HepG2 (cell line): ENCODE data around the gene PJA2. TPM values are rescaled to one million over a fixed set of nuclear protein-coding genes. Genes with fewer than 3 reads are reported as not detected.

Experiments
- ARID2 ChIP-seq: sonication (generic); formaldehyde crosslinking; IDR thresholded peaks from 2 replicates; pipeline ENCODE4 v1.8.1; 2022; ENCODE audit warnings: mild to moderate bottlenecking, missing genetic modification reagents, borderline replicate concordance
- EHMT2 ChIP-seq: fragments of 200-600 bp; sonication (generic); IDR thresholded peaks from 2 replicates; pipeline ENCODE4 v1.7.0; 2017; ENCODE audit warnings: antibody characterized with exemption, low read depth, low read length, borderline replicate concordance
- MLLT10 ChIP-seq: sonication (generic); formaldehyde crosslinking; IDR thresholded peaks from 2 replicates; pipeline ENCODE4 v1.4.0; 2020; ENCODE audit warnings: missing genetic modification reagents
- SATB2 ChIP-seq: sonication (generic); formaldehyde crosslinking; IDR thresholded peaks from 2 replicates; pipeline ENCODE4 v1.5.0; 2020; ENCODE audit warnings: missing genetic modification reagents
- SCMH1 ChIP-seq: sonication (generic); formaldehyde crosslinking; IDR thresholded peaks from 2 replicates; pipeline ENCODE4 v1.9.0; 2021; ENCODE audit warnings: missing genetic modification reagents, mild to moderate bottlenecking, borderline replicate concordance
- SMAD9 ChIP-seq: sonication (generic); formaldehyde crosslinking; IDR thresholded peaks from 2 replicates; pipeline ENCODE4 v1.5.1; 2020; ENCODE audit warnings: mild to moderate bottlenecking, missing genetic modification reagents
- SRY ChIP-seq: sonication (generic); formaldehyde crosslinking; IDR thresholded peaks from 2 replicates; pipeline ENCODE4 v1.8.0; 2022; ENCODE audit warnings: mild to moderate bottlenecking, missing genetic modification reagents
- TOPORS ChIP-seq: sonication (generic); formaldehyde crosslinking; IDR thresholded peaks from 2 replicates; pipeline ENCODE4 v1.8.0; 2023; ENCODE audit warnings: mild to moderate bottlenecking, missing genetic modification reagents
- ZMYM4 ChIP-seq: sonication (generic); formaldehyde crosslinking; IDR thresholded peaks from 2 replicates; pipeline ENCODE4 v1.8.1; 2023; ENCODE audit warnings: mild to moderate bottlenecking, missing genetic modification reagents
- ZNF230 ChIP-seq: sonication (generic); formaldehyde crosslinking; IDR thresholded peaks from 2 replicates; pipeline ENCODE4 v1.4.0; 2020; ENCODE audit warnings: mild to moderate bottlenecking, missing genetic modification reagents
- ZNF496 ChIP-seq: sonication (generic); formaldehyde crosslinking; IDR thresholded peaks from 2 replicates; pipeline ENCODE4 v1.8.1; 2023; ENCODE audit warnings: mild to moderate bottlenecking, moderate library complexity, missing genetic modification reagents; ENCODE audit not compliant: insufficient replicate concordance
- polyA plus RNA-seq, 8 experiments: library from polyadenylated mRNA; depleted of rRNA in 3 of 8; stranded (reverse) in 7 of 8; unstranded in 1 of 8; fragments of >200 nt; fragmentation: Illumina TruSeq in 4 of 8; extraction: Trizol in 4 of 8; gene quantifications; 2 replicates each; pipeline versions ENCODE4 v1.2.1 to v1.2.3, GENCODE V29; 2011 to 2016; ENCODE audit warnings: low read depth in 4 of 8, missing spikeins in 1 of 8, mixed read lengths in 1 of 8; ENCODE audit not compliant: insufficient read depth in 1 of 8
- total RNA-seq, 5 experiments: library from RNA; depleted of rRNA; stranded (reverse); fragments of >200 nt; fragmentation: Illumina TruSeq; extraction: Trizol; gene quantifications; 2 replicates each; pipeline ENCODE4 v1.2.3, GENCODE V29; 2016; ENCODE audit warnings: low read depth in 1 of 5
- TF ChIP-seq, protein P1 (sequence below): sonication (generic); formaldehyde crosslinking; IDR thresholded peaks from 2 replicates; pipeline ENCODE4 v1.4.0; 2020; ENCODE audit warnings: missing genetic modification reagents
- TF ChIP-seq, protein P2 (sequence below): sonication (generic); formaldehyde crosslinking; IDR thresholded peaks from 2 replicates; pipeline ENCODE4 v1.4.0; 2020; ENCODE audit warnings: mild to moderate bottlenecking, missing genetic modification reagents
- TF ChIP-seq, protein P3 (sequence below): sonication (generic); formaldehyde crosslinking; IDR thresholded peaks from 2 replicates; pipeline ENCODE4 v1.4.0; 2020; ENCODE audit warnings: mild to moderate bottlenecking, missing genetic modification reagents
- TF ChIP-seq, protein P4 (sequence below): sonication (generic); formaldehyde crosslinking; IDR thresholded peaks from 2 replicates; pipeline ENCODE4 v1.5.0; 2020; ENCODE audit warnings: mild to moderate bottlenecking, missing genetic modification reagents
- TF ChIP-seq, protein P5 (sequence below): IDR thresholded peaks from 2 replicates; pipeline ENCODE4 v1.6.1; 2016; ENCODE audit warnings: low read depth

The PJA2 gene
- total and polyA plus RNA-seq, 2 of the 13 experiments (the other 11 are each of a cell fraction or from before 2014, with no cell fraction given): 39.4 to 41.4 TPM

DNA sequence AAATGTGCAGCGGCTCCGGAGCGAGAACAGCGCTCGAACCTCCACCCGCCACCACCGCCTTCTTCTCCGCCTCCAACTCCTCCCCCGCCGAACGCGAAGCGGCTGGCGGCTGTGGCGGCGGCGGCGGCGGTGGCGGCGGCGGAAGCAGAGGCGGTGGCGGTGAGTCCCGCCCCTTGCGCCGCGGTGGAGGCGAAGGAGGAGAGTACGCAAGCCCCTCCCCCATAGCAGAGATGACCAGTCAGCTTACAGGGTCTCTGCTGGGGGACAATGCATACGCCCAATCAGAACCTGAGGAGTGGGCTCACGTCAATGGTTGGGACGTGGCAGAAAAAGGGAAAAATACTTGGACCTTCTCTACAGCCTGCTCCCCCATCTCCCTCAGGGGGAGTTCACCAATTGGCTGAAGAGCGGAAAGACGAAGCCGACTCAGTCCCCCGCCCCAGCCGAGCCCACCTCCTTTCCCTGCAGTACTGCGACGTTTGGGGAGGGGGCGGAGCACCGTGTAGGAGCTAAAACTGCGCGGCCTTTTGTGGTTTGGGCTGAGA is at the start of gene PJA2 (continued):
- TF ChIP-seq, protein P1, sequence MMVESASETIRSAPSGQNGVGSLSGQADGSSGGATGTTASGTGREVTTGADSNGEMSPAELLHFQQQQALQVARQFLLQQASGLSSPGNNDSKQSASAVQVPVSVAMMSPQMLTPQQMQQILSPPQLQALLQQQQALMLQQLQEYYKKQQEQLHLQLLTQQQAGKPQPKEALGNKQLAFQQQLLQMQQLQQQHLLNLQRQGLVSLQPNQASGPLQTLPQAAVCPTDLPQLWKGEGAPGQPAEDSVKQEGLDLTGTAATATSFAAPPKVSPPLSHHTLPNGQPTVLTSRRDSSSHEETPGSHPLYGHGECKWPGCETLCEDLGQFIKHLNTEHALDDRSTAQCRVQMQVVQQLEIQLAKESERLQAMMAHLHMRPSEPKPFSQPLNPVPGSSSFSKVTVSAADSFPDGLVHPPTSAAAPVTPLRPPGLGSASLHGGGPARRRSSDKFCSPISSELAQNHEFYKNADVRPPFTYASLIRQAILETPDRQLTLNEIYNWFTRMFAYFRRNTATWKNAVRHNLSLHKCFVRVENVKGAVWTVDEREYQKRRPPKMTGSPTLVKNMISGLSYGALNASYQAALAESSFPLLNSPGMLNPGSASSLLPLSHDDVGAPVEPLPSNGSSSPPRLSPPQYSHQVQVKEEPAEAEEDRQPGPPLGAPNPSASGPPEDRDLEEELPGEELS (CRISPR knock-in tag): no peak
- no peak for TF ChIP-seq ARID2
- TF ChIP-seq ZNF496: no peak
- TF ChIP-seq, protein P2, sequence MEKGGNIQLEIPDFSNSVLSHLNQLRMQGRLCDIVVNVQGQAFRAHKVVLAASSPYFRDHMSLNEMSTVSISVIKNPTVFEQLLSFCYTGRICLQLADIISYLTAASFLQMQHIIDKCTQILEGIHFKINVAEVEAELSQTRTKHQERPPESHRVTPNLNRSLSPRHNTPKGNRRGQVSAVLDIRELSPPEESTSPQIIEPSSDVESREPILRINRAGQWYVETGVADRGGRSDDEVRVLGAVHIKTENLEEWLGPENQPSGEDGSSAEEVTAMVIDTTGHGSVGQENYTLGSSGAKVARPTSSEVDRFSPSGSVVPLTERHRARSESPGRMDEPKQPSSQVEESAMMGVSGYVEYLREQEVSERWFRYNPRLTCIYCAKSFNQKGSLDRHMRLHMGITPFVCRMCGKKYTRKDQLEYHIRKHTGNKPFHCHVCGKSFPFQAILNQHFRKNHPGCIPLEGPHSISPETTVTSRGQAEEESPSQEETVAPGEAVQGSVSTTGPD (CRISPR knock-in tag): no peak
- TF ChIP-seq SCMH1 (CRISPR knock-in tag): no peak
- TF ChIP-seq SMAD9 (CRISPR knock-in tag): no peak
- TF ChIP-seq SATB2 (CRISPR knock-in tag): no peak
- TF ChIP-seq MLLT10 (CRISPR knock-in tag): no peak
- TF ChIP-seq, protein P3, sequence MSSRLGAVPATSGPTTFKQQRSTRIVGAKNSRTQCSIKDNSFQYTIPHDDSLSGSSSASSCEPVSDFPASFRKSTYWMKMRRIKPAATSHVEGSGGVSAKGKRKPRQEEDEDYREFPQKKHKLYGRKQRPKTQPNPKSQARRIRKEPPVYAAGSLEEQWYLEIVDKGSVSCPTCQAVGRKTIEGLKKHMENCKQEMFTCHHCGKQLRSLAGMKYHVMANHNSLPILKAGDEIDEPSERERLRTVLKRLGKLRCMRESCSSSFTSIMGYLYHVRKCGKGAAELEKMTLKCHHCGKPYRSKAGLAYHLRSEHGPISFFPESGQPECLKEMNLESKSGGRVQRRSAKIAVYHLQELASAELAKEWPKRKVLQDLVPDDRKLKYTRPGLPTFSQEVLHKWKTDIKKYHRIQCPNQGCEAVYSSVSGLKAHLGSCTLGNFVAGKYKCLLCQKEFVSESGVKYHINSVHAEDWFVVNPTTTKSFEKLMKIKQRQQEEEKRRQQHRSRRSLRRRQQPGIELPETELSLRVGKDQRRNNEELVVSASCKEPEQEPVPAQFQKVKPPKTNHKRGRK (CRISPR knock-in tag): no peak
- TF ChIP-seq TOPORS (CRISPR knock-in tag): no peak
- no peak for TF ChIP-seq SRY (CRISPR knock-in tag)
- TF ChIP-seq, protein P4, sequence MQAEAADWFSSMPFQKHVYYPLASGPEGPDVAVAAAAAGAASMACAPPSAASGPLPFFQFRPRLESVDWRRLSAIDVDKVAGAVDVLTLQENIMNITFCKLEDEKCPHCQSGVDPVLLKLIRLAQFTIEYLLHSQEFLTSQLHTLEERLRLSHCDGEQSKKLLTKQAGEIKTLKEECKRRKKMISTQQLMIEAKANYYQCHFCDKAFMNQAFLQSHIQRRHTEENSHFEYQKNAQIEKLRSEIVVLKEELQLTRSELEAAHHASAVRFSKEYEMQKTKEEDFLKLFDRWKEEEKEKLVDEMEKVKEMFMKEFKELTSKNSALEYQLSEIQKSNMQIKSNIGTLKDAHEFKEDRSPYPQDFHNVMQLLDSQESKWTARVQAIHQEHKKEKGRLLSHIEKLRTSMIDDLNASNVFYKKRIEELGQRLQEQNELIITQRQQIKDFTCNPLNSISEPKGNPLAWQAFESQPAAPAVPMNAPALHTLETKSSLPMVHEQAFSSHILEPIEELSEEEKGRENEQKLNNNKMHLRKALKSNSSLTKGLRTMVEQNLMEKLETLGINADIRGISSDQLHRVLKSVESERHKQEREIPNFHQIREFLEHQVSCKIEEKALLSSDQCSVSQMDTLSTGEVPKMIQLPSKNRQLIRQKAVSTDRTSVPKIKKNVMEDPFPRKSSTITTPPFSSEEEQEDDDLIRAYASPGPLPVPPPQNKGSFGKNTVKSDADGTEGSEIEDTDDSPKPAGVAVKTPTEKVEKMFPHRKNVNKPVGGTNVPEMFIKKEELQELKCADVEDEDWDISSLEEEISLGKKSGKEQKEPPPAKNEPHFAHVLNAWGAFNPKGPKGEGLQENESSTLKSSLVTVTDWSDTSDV: no peak
- no peak for TF ChIP-seq ZNF230
- TF ChIP-seq EHMT2: no peak
- peak; percentile 91 for TF ChIP-seq ZMYM4 (CRISPR knock-in tag)
- TF ChIP-seq, protein P5, sequence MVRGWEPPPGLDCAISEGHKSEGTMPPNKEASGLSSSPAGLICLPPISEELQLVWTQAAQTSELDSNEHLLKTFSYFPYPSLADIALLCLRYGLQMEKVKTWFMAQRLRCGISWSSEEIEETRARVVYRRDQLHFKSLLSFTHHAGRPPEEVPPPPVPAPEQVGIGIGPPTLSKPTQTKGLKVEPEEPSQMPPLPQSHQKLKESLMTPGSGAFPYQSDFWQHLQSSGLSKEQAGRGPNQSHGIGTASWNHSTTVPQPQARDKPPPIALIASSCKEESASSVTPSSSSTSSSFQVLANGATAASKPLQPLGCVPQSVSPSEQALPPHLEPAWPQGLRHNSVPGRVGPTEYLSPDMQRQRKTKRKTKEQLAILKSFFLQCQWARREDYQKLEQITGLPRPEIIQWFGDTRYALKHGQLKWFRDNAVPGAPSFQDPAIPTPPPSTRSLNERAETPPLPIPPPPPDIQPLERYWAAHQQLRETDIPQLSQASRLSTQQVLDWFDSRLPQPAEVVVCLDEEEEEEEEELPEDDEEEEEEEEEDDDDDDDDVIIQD (CRISPR knock-in tag): peak; percentile 85
